Left renal cortex interstitium (tissue), 4 donors: ENCODE measurements around the gene TMEM130. TPM values are rescaled to one million over a fixed set of nuclear protein-coding genes. Genes with fewer than 3 reads are reported as not detected.
"Not testable (repeated sequence)": the region's sequence is repeated elsewhere in the genome, so short reads cannot be mapped to it uniquely, and the experiment has no call there.

Source experiments
- DNase-seq, 4 donors: peaks; one replicate each; pipeline ENCODE4 v3.0.0-alpha.2; 2013; ENCODE audit warnings: low read depth in 4 of 4, low spot score in 2 of 4, missing footprints in 1 of 4
- polyA plus RNA-seq, 4 donors: library from polyadenylated mRNA; unstranded; fragments of 120-200 nt; gene quantifications; one replicate each; pipeline ENCODE4 v1.2.1, GENCODE V29; 2013; ENCODE audit not compliant: insufficient read length in 4 of 4

Gene TMEM130
- polyA plus RNA-seq, 4 donors, result 4.5 to 6.9 (median 5.2) TPM

DNA sequence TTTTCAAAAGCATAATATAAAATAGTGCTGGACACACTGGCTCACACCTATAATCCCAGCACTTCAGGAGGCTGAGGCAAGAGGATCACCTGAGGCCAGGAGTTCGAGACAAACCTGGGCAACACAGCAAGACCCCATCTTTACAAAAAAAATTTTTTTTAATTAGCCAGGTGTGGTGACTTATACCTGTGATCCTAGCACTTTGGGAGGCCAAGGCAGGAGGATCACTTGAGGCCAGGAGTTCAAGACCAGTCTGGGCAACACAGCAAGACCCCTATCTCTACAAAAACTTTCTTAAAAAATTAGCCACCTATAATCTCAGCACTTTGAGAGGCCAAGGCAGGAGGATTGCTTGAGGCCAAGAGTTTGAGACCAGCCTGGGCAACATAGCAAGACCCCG is 27.3 kb downstream of the TMEM130 start:
- DNase-seq, result not testable (repeated sequence)

DNA sequence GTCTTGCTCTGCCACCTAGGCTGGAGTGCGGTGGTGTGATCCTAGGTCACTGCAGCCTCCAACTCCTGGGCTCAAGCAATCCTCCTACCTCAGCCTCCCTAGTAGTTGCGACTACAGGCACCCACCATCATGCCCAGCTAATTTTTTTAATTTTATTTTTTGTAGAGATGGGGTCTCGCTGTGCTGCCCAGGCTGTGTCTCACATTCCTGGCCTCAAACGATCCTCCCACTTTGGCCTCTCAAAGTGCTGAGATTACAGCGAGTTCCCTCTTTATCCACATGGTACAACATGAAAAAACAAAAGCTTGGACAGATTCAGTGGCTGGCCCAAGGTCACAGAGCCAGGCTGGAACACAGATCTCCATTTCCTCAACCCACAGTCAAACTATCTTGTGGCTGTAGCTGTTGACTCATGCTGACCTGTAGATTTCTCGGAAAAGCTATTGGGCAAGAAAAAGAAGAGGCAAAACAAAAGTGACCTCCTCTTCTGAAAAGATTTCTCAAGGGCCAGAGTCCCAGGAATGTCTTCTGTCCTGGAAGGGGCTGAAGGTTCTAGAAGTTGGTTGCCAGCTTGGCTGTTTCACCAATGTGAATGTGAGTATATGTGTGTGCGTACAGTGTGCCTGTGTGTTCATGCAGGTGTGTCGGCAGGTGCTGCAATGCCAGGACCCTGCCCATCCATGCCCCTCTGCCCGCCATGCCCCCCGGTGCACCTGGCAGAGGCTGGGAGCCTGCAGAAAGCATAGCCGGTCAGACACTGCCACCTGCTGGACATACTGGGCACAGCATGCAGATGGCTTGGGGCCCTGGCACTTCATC is 28.4 kb downstream of the TMEM130 start:
- DNase-seq, result peak in 1 of 4 donors; percentile 29

DNA sequence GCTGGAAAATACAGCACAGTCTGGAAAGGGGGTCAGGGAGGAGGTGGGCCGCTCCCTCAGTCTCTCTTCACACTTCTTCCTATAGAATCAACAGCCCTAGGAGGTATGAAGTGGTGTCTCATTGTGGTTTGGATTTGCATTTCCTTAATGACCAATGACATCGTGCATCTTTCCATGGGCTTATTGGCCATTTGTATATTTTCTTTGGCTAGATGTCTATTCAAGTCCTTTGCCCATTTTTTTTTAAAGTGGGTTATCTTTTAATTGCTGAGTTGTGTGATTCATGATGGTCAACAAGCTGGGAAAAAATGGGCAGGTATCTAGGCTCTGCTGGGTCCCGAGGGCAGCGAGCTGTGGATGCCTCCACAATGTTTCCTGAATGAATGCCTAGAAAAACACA is 29.1 kb downstream of the TMEM130 start:
- DNase-seq, result no peak

DNA sequence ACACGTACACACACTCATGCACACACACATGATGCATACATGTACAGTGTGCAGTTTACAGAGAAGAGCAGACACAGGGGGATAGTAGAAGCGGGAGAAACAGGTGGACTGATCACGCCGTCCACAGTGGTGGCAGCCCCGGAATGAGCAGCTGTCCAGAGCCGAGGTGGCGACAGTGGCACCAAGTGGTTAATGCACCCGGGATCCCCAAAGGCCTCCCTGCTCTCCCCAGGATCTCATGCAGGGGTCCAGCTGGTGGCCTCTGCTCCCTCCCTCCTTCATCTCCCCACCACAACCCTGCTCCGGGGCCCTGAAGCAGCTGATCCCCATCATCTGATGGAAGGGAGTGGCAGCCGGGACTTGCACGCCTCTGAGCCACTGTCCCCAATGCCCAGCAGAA is 29.7 kb downstream of the TMEM130 start:
- DNase-seq, result no peak

DNA sequence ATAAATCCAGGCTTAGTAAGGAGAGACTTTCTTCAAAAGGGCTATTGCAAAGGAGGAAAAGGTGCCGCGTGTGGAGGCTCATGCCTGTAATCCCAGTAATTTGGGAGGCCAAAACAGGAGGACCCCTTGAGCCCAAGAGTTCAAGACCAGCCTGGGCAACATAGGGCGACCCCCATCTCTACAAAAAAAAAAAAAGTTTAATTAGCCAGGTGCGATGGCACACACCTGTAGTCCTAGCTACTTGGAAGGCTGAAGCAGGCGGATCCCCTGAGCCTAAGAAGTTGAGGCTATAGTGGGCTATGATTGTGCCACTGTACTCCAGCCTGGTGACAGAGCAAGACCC is 32.2 kb downstream of the TMEM130 start:
- no peak for DNase-seq

DNA sequence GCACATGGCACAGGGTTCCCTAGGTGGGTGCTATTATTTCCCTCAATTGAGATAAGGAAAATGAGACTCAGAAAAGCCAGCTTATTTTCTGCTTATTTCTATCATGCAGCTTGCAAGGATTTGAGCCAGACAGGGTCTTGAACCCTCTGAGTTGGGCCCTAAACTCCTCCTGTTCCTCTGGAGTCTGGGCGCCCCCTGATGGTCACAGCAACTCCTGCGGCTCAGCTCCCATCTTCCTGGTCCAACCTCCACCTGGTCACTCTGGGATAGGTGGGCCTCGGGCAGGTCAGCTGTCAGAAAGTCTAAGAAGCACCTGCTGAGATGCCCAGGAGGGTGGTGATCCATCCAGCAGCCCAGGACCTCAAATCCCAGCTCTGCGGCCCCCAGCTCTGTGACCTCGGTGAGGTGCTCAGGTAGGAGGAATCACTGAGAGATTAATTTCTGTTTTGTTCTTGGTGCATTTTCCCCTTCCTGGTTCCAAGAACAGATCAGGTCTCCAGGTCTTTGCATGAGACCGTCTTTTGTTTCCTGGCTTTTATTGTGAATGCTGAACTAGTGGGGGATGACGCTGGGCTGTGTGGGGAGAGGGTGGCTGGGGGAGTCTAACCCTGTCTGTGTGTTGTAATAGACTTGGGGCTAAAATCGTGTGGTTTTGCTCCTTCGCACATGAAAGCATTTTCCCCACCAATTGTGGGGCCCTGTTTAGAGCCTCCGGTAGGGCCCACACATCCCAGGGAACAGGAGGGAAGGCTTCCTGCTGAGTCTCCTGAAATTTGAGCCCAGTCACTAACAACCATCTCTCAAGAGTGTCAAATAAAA is 32.8 kb downstream of the TMEM130 start:
- peak in 2 of 4 donors; percentile 27 to 29 for DNase-seq

DNA sequence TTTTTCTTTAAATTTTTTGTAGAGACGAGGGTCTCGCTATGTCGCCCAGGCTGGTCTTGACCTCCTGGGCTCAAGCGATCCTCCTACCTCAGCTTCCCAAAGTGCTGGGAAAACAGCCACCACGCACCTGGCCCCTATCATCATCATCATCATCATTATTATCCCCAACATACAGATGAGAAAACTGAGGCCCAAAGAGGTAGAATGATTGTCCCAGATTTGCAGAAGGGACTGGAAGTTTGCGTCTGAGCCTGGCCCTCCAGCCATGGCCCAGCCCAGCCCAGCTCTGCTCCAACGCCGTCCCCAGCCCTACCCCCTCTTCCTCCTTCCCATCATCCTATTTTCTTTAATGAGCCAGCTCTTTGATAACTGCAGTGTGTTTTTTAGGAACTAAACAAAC is 34.9 kb downstream of the TMEM130 start:
- no peak for DNase-seq

DNA sequence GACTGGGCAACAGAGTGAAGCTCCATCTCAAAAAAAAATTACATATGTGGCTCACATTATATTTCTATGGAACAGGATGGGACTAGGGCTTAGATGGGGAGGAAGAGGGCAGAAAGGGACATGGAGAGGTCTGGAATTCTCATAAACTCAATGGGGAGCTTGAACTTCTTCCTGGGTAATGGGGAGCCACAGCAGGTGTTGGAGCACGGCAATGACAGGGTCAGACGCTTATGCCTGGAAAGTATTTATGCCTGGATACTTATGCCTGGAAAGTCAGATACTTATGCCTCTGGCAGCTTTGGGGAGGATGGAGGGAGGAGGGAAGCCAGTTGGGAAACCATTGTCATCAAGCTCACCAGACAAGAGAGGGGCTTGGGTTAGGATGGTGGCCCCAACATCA is 36.8 kb downstream of the TMEM130 start:
- no peak for DNase-seq

DNA sequence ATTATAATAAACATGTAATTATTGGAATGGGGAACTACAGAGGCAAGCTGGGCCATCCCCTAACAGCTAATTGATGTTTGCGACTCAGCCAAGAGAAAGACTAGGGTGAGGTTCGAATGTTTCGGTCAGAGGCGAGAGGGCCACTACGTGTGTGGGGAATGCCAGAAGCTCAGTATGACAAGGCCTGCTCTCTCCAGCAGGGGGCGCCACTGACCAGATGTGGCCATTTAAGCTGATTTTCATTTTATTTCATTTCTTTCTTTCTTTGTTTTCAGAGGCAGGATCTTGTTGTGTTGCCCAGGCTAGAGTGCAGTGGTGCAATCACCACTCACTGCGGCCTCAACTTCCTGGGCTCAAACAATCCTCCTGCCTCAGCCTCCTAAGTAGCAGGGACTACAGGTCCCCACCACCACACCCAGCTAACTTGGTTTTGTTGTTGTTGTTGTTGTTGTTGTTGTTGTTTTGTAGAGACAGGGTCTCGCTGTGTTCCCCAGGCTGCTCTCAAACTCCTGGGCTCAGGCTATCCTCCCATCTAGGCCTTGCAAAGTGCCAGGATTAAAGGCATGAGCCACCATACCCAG is 38.1 kb downstream of the TMEM130 start:
- DNase-seq, result no peak

DNA sequence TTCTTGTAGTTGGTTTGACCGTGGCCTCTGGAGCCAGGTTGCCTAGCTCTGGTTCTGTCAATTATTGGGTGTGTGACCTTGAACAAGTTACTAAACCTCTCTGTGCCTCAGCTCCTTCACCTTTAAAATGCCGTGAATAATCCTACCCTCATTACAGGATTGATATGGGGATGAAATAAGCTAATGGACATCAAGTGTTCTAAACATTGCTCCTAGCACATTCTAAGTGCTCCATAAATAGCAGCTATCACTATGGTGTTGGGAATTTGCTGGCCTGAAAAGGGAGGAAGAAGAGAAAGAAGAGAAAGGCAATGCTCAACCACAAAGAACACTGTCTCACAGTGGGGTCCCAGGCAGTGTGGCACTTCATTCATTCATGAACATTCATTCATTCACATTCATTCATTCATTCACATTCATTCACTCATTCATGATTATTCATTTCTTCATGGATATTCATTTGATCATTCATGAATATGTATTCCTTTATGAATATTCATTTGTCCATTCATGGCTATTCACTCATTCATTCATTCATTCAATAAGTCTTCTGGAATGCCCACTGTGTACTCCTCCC is 38.8 kb downstream of the TMEM130 start:
- DNase-seq, result no peak

DNA sequence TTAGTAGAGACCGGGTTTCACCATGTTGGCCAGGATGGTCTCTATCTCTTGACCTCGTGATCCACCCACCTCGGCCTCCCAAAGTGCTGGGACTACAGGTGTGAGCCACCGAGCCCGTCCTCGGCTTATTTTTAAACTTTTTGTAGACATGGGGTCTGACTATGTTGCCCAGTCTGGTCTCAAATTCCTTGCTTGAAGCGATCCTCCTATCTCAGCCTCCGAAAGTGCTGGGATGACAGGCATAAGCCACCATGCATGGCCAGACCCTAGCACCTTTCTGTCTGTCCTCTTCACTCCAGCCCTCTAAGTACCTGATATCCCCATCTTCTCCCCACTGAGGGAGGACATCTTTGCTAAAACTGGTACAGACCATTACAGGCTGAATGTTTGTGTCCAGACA is 41.4 kb downstream of the TMEM130 start:
- DNase-seq, result no peak

DNA sequence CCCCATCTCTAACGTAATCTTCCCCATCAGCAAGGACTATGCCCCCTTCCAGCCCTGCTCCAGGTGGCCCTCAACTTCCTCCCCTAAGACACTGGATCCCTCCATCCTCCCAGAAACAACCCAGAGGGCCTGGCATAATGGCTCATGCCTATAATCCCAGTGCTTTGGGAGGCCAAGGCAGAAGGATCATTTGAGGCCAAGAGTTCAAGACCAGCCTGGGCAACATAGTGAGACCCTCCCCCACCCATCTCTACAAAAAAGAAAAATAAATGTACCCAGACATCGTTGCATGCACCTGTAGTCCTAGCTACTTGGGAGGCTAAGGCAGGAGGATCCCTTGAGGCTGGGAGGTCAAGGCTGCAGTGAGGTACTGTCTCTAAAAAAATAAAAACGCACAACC is 42.6 kb downstream of the TMEM130 start:
- DNase-seq, result no peak

DNA sequence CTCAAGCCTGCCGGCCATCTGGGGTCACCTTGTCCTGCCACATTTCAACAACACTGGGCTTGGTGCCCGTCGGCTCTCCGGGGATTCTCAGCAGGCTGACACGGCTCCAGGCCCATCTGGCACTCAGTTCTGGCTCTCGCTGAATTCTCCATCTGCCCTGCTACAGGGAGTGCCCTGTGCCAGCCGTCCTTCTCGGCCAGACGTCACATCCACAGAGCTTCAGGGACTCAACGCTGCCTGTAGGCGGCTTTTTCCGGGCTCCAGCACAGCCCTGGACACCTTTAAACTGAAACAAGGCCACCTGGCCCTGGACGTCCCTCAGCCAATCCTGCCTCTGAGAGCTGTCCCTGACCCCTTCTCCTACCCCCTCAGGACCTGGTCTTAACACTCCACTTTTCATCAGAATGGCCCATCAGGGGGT is 43.0 kb downstream of the TMEM130 start:
- no peak for DNase-seq

DNA sequence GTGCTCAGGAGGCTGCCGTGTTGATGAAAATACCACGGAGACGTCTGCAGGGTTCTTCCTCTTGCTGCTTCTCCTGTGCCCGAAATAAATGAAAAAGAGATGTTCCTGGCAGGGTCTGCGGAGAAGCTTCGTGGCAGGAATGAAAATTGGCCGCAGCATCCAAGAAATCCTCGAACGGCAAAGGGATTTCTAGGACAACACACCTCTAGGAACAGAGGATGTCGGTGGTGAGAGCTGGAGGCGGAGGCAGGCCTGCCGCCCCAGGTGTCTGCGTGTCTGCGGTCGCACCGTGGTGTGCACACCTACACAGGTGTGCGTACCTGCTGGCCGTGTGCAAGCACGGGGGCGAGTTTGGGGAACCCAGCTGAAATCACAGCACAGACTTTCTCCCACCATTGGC is 43.4 kb downstream of the TMEM130 start:
- no peak for DNase-seq

DNA sequence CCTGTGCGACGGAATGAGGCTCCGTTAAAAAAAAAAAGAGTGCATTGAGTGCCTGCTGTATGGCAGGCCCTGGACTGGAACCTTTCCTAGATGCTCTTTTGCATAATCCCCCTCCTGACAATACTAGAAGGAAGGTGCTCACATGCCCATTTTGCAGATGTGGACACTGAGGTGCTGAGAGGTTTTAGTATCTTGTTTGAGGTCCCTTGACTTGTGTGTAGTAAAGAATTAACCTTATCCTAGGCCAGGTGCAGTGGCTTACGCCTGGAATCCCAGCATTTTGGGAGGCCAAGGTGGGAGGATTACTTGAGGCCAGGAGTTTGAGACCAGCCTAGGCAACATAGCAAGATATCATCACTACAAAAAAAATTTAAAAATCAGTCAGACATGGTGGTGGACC is 46.6 kb downstream of the TMEM130 start:
- no peak for DNase-seq

DNA sequence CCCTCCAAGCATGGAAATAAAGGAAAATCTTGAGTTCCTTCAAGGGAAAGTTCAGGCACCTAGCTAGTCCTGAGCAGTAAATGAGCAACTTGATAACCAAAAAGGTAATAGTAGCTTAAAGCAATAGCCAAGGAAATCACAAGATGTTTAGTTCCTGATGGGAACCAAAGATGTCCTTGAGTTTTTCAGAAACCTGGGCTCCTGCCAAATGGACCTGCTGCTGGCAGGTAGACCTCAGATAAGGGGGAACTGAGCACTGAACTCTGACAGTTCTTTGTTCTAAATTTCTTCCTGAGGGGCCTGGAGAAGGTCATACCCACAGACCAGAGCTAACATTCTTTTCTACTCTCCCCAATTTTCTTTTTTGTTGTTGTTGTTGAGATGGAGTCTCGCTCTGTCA is 48.5 kb downstream of the TMEM130 start:
- DNase-seq, result no peak

DNA sequence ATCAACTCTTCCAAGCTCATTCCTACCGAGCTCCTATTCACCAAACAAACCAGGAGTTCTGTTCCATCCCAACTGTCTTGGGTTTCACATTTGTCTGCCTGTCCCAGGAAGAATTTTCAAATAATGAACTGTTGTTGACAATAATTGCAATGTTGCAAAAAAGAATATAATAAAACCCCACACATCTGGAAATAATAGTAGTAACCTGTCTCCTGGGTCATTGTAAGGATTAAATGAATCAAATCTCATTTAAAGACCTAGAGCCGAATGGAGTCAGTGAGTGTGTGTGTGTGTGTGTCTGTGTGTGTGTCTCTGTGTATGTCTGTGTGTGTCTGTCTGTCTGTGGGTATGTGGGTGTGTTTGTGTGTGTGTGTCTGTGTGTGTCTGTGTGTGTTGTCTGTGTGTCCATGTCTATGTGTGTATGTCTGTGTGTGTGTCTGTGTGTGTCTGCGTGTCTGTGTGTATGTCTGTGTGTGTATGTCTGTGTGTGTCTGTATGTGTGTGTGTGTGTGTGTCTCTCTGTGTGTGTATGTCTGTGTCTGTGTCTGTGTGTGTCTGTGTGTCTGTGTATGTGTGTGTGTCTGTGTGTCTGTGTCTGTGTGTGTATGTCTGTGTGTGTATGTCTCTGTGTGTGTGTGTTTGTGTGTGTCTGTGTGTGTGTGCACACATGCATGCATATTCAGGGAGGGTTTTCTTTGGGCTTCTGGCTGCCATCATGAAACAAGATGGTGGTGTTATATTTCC is 52.7 kb downstream of the TMEM130 start:
- DNase-seq, result no peak

DNA sequence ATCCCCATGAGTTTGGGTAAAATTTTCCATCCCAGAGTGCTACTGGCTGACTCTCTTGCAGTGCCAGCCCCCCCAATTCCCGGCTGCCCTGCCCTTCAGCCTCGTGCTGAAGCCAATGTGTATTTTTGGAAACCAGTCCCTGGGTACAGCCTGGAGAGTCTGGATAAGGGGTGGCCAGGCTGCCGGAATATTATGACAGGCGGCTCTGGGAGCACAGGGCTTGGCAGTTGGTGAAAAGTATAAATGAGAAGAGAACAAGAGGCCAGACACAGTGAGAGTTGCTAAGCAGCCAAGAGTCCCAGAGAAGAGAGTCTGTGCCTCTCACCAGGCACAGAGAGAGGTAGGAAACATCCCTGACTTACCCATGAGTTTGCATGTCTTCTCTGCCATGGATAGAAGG is 53.6 kb downstream of the TMEM130 start:
- no peak for DNase-seq

DNA sequence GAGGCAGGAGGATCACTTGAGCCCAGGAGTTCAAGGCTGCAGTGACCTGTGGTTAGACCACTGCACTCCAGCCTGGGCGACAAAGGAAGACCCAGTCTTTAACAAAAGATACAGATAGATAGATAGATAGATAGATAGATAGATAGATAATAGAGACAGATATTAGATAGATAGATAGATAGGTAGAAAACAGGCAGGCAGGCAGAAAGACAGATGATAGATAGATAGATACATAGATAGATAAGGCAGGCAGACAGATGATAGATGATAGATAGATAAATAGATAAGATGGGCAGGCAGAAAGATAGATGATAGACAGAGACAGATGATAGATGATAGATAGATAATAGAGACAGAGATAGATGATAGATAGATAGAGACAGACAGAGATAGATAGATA is 54.5 kb downstream of the TMEM130 start:
- DNase-seq, result no peak

DNA sequence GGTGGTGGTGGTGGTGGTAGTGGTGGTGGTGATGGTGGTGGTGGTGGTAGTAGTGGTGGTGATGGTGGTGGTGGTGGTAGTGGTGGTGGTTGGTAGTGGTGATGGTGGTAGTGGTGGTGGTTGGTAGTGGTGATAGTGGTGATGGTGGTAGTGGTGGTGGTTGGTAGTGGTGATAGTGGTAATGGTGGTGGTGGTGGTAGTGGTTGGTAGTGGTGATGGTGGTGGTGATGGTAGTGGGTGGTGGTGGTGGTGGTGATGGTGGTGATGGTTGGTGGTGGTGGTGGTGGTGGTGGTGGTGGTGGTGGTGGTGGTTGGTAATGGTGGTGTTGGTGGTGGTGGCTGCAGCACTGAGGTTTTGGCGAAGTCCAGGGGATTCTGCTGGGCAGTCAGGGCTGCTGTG is 58.5 kb downstream of the TMEM130 start:
- no peak for DNase-seq
